NT2/D1 (cell line): ENCODE measurements around the gene ADARB2.

ENCODE experiments used
- DNase-seq: peaks from one replicate; pipeline ENCODE4 v3.0.0-alpha.2; 2011; ENCODE audit warnings: low read depth, low spot score
- H3K27me3 ChIP-seq: 2 replicates; pipeline ENCODE4 v1.6.0; 2011; ENCODE audit warnings: mild to moderate bottlenecking; ENCODE audit not compliant: insufficient read length, insufficient read depth
- H3K36me3 ChIP-seq: 2 replicates; pipeline ENCODE4 v1.6.1; 2011; ENCODE audit warnings: mild to moderate bottlenecking, low read length, mixed read lengths; ENCODE audit not compliant: insufficient read depth, insufficient read length
- H3K4me1 ChIP-seq: 2 replicates; pipeline ENCODE4 v1.5.1; 2011; ENCODE audit not compliant: insufficient read depth, insufficient read length
- H3K4me3 ChIP-seq: 2 replicates; pipeline ENCODE4 v1.5.1; 2011; ENCODE audit warnings: low read depth; ENCODE audit not compliant: insufficient read length
- H3K9ac ChIP-seq: 2 replicates; pipeline ENCODE4 v1.6.0; 2011; ENCODE audit warnings: low read depth; ENCODE audit not compliant: insufficient read length
- H3K9me3 ChIP-seq: 2 replicates; pipeline ENCODE4 v1.5.1; 2011; ENCODE audit warnings: mild to moderate bottlenecking, low read length; ENCODE audit not compliant: insufficient read depth
- SUZ12 ChIP-seq: IDR thresholded peaks from 2 replicates; pipeline ENCODE4 v1.6.1; 2011; ENCODE audit not compliant: insufficient read length, insufficient read depth; ENCODE audit errors: extremely low read depth
- YY1 ChIP-seq: IDR thresholded peaks from 2 replicates; pipeline ENCODE4 v1.6.1; 2011; ENCODE audit not compliant: insufficient read length, insufficient read depth
- ZNF274 ChIP-seq: IDR thresholded peaks from 2 replicates; pipeline ENCODE4 v1.6.1; 2011; ENCODE audit warnings: mild to moderate bottlenecking, low read depth, low read length

Gene ADARB2

GRCh38 chr10:1567742-1568495 is 169.4 kb downstream of the ADARB2 start:
- no peak for TF ChIP-seq ZNF274
- no peak for TF ChIP-seq YY1
- no peak for TF ChIP-seq SUZ12
- Histone ChIP-seq H3K4me1 (no peaks in the 10 kb centered on the region), H3K4me3 (no peak overlapping the region), H3K27me3 (no peaks in the 10 kb centered on the region), H3K9ac (no peak overlapping the region), H3K9me3 (no peaks in the 10 kb centered on the region), H3K36me3 (no peaks in the 10 kb centered on the region)
- no peak for DNase-seq

- no peaks in the 10 kb centered on the region for H3K27me3 ChIP-seq
- H3K9me3 ChIP-seq = no peaks in the 10 kb centered on the region
- H3K9ac ChIP-seq = no peak overlapping the region
- DNase-seq = no peak
- no peaks in the 10 kb centered on the region for H3K4me1 ChIP-seq
- no peak for TF ChIP-seq ZNF274
- no peak for TF ChIP-seq SUZ12
- TF ChIP-seq YY1 = no peak
- no peak overlapping the region for H3K4me3 ChIP-seq
- H3K36me3 ChIP-seq = no peaks in the 10 kb centered on the region
These were observed 170.2 kb downstream of the ADARB2 start for GRCh38 chr10:1567152-1567551.

- H3K9me3 ChIP-seq = no peaks in the 10 kb centered on the region
- TF ChIP-seq ZNF274 (no peak), SUZ12 (no peak), YY1 (no peak)
- peaks cover 2% of the 10 kb centered on the region for H3K4me1 ChIP-seq
These were observed 172.5 kb downstream of the ADARB2 start for GRCh38 chr10:1564791-1565190.

GRCh38 chr10:1563028-1563427 is 174.3 kb downstream of the ADARB2 start:
- H3K9me3 ChIP-seq = no peaks in the 10 kb centered on the region
- DNase-seq = no peak
- no peak overlapping the region for H3K4me3 ChIP-seq
- H3K9ac ChIP-seq = no peak overlapping the region
- no peaks in the 10 kb centered on the region for H3K27me3 ChIP-seq
- TF ChIP-seq ZNF274 (no peak), SUZ12 (no peak), YY1 (no peak)
- peaks cover 2% of the 10 kb centered on the region for H3K4me1 ChIP-seq
- H3K36me3 ChIP-seq = no peaks in the 10 kb centered on the region

More at GRCh38 chr10:1564791-1565190, 172.5 kb downstream of the ADARB2 start:
- H3K4me3 ChIP-seq = no peak overlapping the region
- no peak overlapping the region for H3K9ac ChIP-seq
- H3K36me3 ChIP-seq = no peaks in the 10 kb centered on the region
- H3K27me3 ChIP-seq = no peaks in the 10 kb centered on the region
- DNase-seq = no peak

- TF ChIP-seq ZNF274 (no peak), YY1 (no peak), SUZ12 (no peak)
- no peaks in the 10 kb centered on the region for H3K36me3 ChIP-seq
- DNase-seq = no peak
- H3K4me1 ChIP-seq = peaks cover 2% of the 10 kb centered on the region
- H3K9me3 ChIP-seq = no peaks in the 10 kb centered on the region
- no peak overlapping the region for H3K4me3 ChIP-seq
- H3K27me3 ChIP-seq = no peaks in the 10 kb centered on the region
- no peak overlapping the region for H3K9ac ChIP-seq
These were observed 175.5 kb downstream of the ADARB2 start for GRCh38 chr10:1561731-1562337.

- Histone ChIP-seq H3K36me3 (no peaks in the 10 kb centered on the region), H3K27me3 (no peaks in the 10 kb centered on the region), H3K4me1 (peaks cover 2% of the 10 kb centered on the region), H3K9me3 (no peaks in the 10 kb centered on the region), H3K4me3 (no peak overlapping the region), H3K9ac (no peak overlapping the region)
- no peak for DNase-seq
- TF ChIP-seq YY1 (no peak), ZNF274 (no peak), SUZ12 (no peak)
These were observed 176.7 kb downstream of the ADARB2 start for GRCh38 chr10:1560535-1561192.

GRCh38 chr10:1559761-1560160 is 177.6 kb downstream of the ADARB2 start:
- Histone ChIP-seq H3K4me1 (peaks cover 2% of the 10 kb centered on the region), H3K9me3 (no peaks in the 10 kb centered on the region), H3K36me3 (no peaks in the 10 kb centered on the region), H3K27me3 (no peaks in the 10 kb centered on the region), H3K9ac (no peak overlapping the region), H3K4me3 (no peak overlapping the region)
- no peak for TF ChIP-seq YY1
- no peak for TF ChIP-seq SUZ12
- DNase-seq = no peak
